Fibroblast of skin of scalp (primary cell): ENCODE data around the gene LMAN2.
"Not testable (repeated sequence)": the region's sequence is repeated elsewhere in the genome, so short reads cannot be mapped to it uniquely, and the experiment has no call there.

Experiments used
- DNase-seq: peaks from one replicate; pipeline ENCODE4 v3.0.0-alpha.2; 2013

LMAN2 gene

GRCh38 chr5:177364159-177364962 is 12.9 kb upstream of the LMAN2 start:
- no peak for DNase-seq

- DNase-seq, result no peak
These were observed 12.1 kb upstream of the LMAN2 start for GRCh38 chr5:177363565-177363964.

- DNase-seq, result peak; percentile 43
These were observed 11.4 kb upstream of the LMAN2 start for GRCh38 chr5:177362610-177363507.

- DNase-seq, result no peak
These were observed 10.8 kb upstream of the LMAN2 start for GRCh38 chr5:177362292-177362609.

- DNase-seq, result no peak
These were observed 10.2 kb upstream of the LMAN2 start for GRCh38 chr5:177361418-177362291.

GRCh38 chr5:177360740-177361139 is 9.3 kb upstream of the LMAN2 start:
- not testable (repeated sequence) for DNase-seq

- DNase-seq, result no peak
These were observed 8.4 kb upstream of the LMAN2 start for GRCh38 chr5:177359860-177360259.

- no peak for DNase-seq
These were observed 8.0 kb upstream of the LMAN2 start for GRCh38 chr5:177359451-177359851.

GRCh38 chr5:177358370-177358819 is 6.9 kb upstream of the LMAN2 start:
- no peak for DNase-seq

GRCh38 chr5:177357459-177358351 is 6.2 kb upstream of the LMAN2 start, which contains the start of gene RGS14:
Gene RGS14, plus strand, starts transcription at chr5:177357924. Its CDS starts 101 bp downstream, at chr5:177358025.
- DNase-seq, result peak; percentile 14

- DNase-seq, result no peak
These were observed 5.6 kb upstream of the LMAN2 start for GRCh38 chr5:177357146-177357458.

- DNase-seq, result no peak
These were observed 5.3 kb upstream of the LMAN2 start for GRCh38 chr5:177356746-177357145.

- DNase-seq, result no peak
These were observed 4.3 kb upstream of the LMAN2 start for GRCh38 chr5:177355868-177356168.

GRCh38 chr5:177355162-177355867 is 3.8 kb upstream of the LMAN2 start:
- no peak for DNase-seq

GRCh38 chr5:177354711-177355110 is 3.2 kb upstream of the LMAN2 start:
- no peak for DNase-seq

GRCh38 chr5:177354256-177354655 is 2.8 kb upstream of the LMAN2 start:
- no peak for DNase-seq

GRCh38 chr5:177353093-177353492 is 1.6 kb upstream of the LMAN2 start:
- no peak for DNase-seq

- DNase-seq, result no peak
These were observed 584 bp downstream of the LMAN2 start for GRCh38 chr5:177350776-177351391.

GRCh38 chr5:177349762-177350161 is 1.7 kb downstream of the LMAN2 start:
- no peak for DNase-seq

GRCh38 chr5:177349362-177349647 is 2.2 kb downstream of the LMAN2 start:
- no peak for DNase-seq

- no peak for DNase-seq
These were observed 3.8 kb downstream of the LMAN2 start for GRCh38 chr5:177347699-177348098.
